NB4 (cell line): ENCODE measurements around the gene RAB5IF.

Experiments used
- MYC ChIP-seq: IDR thresholded peaks from 2 replicates; pipeline ENCODE4 v1.6.1; 2011; ENCODE audit warnings: low read depth, low read length
- POLR2A ChIP-seq: IDR thresholded peaks from 2 replicates; pipeline ENCODE4 v1.6.1; 2011; ENCODE audit warnings: mild to moderate bottlenecking; ENCODE audit not compliant: insufficient read length; ENCODE audit errors: extremely low read depth
- TF ChIP-seq, protein P1 (sequence below): IDR thresholded peaks from one replicate; pipeline ENCODE4 v1.5.1; 2012; ENCODE audit warnings: low read depth, low read length

GRCh38 chr20:36579996-36580545 is 25.5 kb upstream of the RAB5IF start:
- TF ChIP-seq, protein P1, sequence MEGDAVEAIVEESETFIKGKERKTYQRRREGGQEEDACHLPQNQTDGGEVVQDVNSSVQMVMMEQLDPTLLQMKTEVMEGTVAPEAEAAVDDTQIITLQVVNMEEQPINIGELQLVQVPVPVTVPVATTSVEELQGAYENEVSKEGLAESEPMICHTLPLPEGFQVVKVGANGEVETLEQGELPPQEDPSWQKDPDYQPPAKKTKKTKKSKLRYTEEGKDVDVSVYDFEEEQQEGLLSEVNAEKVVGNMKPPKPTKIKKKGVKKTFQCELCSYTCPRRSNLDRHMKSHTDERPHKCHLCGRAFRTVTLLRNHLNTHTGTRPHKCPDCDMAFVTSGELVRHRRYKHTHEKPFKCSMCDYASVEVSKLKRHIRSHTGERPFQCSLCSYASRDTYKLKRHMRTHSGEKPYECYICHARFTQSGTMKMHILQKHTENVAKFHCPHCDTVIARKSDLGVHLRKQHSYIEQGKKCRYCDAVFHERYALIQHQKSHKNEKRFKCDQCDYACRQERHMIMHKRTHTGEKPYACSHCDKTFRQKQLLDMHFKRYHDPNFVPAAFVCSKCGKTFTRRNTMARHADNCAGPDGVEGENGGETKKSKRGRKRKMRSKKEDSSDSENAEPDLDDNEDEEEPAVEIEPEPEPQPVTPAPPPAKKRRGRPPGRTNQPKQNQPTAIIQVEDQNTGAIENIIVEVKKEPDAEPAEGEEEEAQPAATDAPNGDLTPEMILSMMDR = no peak
- TF ChIP-seq MYC = no peak
- TF ChIP-seq POLR2A = no peak
